ENCODE measurements around the gene CLEC1A. TPM values are rescaled to one million over a fixed set of nuclear protein-coding genes. Genes with fewer than 3 reads are reported as not detected.

CLEC1A gene
- total RNA-seq, 4 donors from 2014 or later: 2.3 to 16.7 (median 7.1) TPM

GRCh38 chr12:10119066-10119465 is 20.3 kb upstream of the CLEC1A start:
- TF ChIP-seq, protein P1, sequence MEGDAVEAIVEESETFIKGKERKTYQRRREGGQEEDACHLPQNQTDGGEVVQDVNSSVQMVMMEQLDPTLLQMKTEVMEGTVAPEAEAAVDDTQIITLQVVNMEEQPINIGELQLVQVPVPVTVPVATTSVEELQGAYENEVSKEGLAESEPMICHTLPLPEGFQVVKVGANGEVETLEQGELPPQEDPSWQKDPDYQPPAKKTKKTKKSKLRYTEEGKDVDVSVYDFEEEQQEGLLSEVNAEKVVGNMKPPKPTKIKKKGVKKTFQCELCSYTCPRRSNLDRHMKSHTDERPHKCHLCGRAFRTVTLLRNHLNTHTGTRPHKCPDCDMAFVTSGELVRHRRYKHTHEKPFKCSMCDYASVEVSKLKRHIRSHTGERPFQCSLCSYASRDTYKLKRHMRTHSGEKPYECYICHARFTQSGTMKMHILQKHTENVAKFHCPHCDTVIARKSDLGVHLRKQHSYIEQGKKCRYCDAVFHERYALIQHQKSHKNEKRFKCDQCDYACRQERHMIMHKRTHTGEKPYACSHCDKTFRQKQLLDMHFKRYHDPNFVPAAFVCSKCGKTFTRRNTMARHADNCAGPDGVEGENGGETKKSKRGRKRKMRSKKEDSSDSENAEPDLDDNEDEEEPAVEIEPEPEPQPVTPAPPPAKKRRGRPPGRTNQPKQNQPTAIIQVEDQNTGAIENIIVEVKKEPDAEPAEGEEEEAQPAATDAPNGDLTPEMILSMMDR (IDR thresholded peaks at IDR 0.05): no peak
- DNase-seq (ENCODE audit: low spot score) (no peak), ATAC-seq (ENCODE audit: low FRiP score) (peak; percentile 32)

GRCh38 chr12:10115890-10116289 is 17.1 kb upstream of the CLEC1A start:
- ATAC-seq (ENCODE audit: low FRiP score) (no peak), DNase-seq (ENCODE audit: low spot score) (no peak)
- TF ChIP-seq, protein P1 (IDR thresholded peaks at IDR 0.05): no peak

DNA sequence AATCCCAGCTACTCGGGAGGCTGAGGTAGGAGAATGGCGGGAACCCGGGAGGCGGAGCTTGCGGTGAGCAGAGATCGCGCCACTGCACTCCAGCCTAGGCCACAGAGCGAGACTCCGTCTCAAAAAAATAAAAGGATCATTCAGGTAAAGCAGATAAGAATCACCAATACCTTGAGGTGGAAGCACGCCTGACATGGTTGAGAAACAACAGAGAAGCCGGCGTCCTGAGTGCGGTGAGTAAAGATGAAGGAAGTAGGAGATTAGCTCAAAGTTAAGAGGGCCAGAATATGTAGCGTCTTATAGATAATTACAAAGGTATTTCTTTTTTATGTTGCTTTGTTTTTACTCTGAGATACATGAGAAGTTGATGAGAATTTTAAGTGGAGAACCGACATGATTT is 16.5 kb upstream of the CLEC1A start:
- TF ChIP-seq, protein P1 (IDR thresholded peaks at IDR 0.05): no peak
- DNase-seq (ENCODE audit: low spot score) (no peak), ATAC-seq (ENCODE audit: low FRiP score) (no peak)

- DNase-seq (ENCODE audit: low spot score) (no peak), ATAC-seq (ENCODE audit: low FRiP score) (no peak)
- TF ChIP-seq, protein P1 (IDR thresholded peaks at IDR 0.05): no peak
Observed at GRCh38 chr12:10113920-10114319, 15.1 kb upstream of the CLEC1A start.

GRCh38 chr12:10113075-10113474 is 14.3 kb upstream of the CLEC1A start:
- no peak for DNase-seq (ENCODE audit: low spot score)
- TF ChIP-seq, protein P1 (IDR thresholded peaks at IDR 0.05): no peak
- ATAC-seq (ENCODE audit: low FRiP score): no peak

GRCh38 chr12:10111451-10111850 is 12.7 kb upstream of the CLEC1A start:
- DNase-seq (ENCODE audit: low spot score): no peak
- no peak for ATAC-seq (ENCODE audit: low FRiP score)
- TF ChIP-seq, protein P1 (IDR thresholded peaks at IDR 0.05): no peak

GRCh38 chr12:10110256-10110844 is 11.6 kb upstream of the CLEC1A start:
- DNase-seq (ENCODE audit: low spot score) (no peak), ATAC-seq (ENCODE audit: low FRiP score) (no peak)
- TF ChIP-seq, protein P1 (IDR thresholded peaks at IDR 0.05): no peak
